H1 (cell line): ENCODE measurements around the gene KLHL26. TPM values are rescaled to one million over a fixed set of nuclear protein-coding genes. Genes with fewer than 3 reads are reported as not detected.

Source experiments
- CTCF ChIA-PET: fragments of 300-600 bp; sonication (Branson Sonifier 250); formaldehyde crosslinking; loops from one replicate; lab custom pipeline; 2021; ENCODE audit not compliant: partially characterized antibody; lab: Charles Lee
- POLR2A ChIA-PET: fragments of 300-600 bp; sonication (Branson Sonifier 250); formaldehyde crosslinking; loops from one replicate; lab custom pipeline; 2021; ENCODE audit warnings: inconsistent platforms; ENCODE audit not compliant: partially characterized antibody; lab: Charles Lee
- DNase-seq, 2 experiments: peaks; one replicate each; pipeline versions ENCODE4 v3.0.0 to v3.0.0-alpha.2; 2010 to 2022; ENCODE audit warnings: low spot score in 2 of 2, low read depth in 1 of 2, mixed read lengths in 1 of 2
- FAIRE-seq: peaks from 2 replicates; lab custom pipeline; 2011; peaks lifted over from hg19 to GRCh38; lab: Jason Lieb, UNC
- H2AFZ ChIP-seq: 2 replicates; pipeline ENCODE4 v1.8.1; 2012; ENCODE audit warnings: low read length, inconsistent platforms
- H2AK5ac ChIP-seq: 2 replicates; pipeline ENCODE4 v1.6.1; 2013; ENCODE audit warnings: low read depth, low read length
- H2BK120ac ChIP-seq: replicated peaks from 2 replicates; pipeline ENCODE3; 2013; ENCODE audit warnings: low read depth, low read length, inconsistent platforms
- H2BK12ac ChIP-seq: 2 replicates; pipeline ENCODE4 v1.6.1; 2013; ENCODE audit warnings: low read depth, low read length
- H2BK15ac ChIP-seq: 2 replicates; pipeline ENCODE4 v1.6.1; 2013; ENCODE audit warnings: low read length
- H2BK20ac ChIP-seq: 2 replicates; pipeline ENCODE4 v1.6.1; 2013; ENCODE audit warnings: low read length
- H2BK5ac ChIP-seq: 2 replicates; pipeline ENCODE4 v1.6.1; 2013; ENCODE audit warnings: low read depth, low read length
- H3K14ac ChIP-seq: 2 replicates; pipeline ENCODE4 v1.6.1; 2013; ENCODE audit warnings: inconsistent platforms; ENCODE audit not compliant: insufficient read length
- H3K18ac ChIP-seq: 2 replicates; pipeline ENCODE4 v1.6.1; 2013; ENCODE audit warnings: low read length; ENCODE audit errors: extremely low read depth
- H3K23ac ChIP-seq: 2 replicates; pipeline ENCODE4 v1.6.1; 2013; ENCODE audit warnings: inconsistent platforms; ENCODE audit not compliant: insufficient read length
- H3K23me2 ChIP-seq: 2 replicates; pipeline ENCODE4 v1.6.1; 2013; ENCODE audit warnings: low read depth, low read length
- H3K27ac ChIP-seq: 2 replicates; pipeline ENCODE4 v1.6.1; 2011; ENCODE audit warnings: low read depth, low read length, inconsistent platforms
- H3K27me3 ChIP-seq, 4 experiments: replicated peaks in 1 of 4; 1 replicate in 1 of 4; 2 replicates in 3 of 4; pipeline versions ENCODE4 v1.6.1 to v1.8.1; 2011 to 2013; ENCODE audit warnings: low read length in 3 of 4, mild to moderate bottlenecking in 3 of 4, inconsistent platforms in 2 of 4, mixed read lengths in 2 of 4, moderate library complexity in 1 of 4; ENCODE audit not compliant: control insufficient read depth in 3 of 4, insufficient read depth in 3 of 4; ENCODE audit errors: extremely low read depth in 1 of 4
- H3K36me3 ChIP-seq, 4 experiments: 2 replicates each; pipeline versions ENCODE4 v1.6.1 to v1.8.1; 2011 to 2013; ENCODE audit warnings: mild to moderate bottlenecking in 4 of 4, low read length in 3 of 4, moderate library complexity in 2 of 4, control low read depth in 1 of 4, inconsistent platforms in 1 of 4; ENCODE audit not compliant: insufficient read depth in 4 of 4, control insufficient read depth in 2 of 4
- H3K4ac ChIP-seq: replicated peaks from 2 replicates; pipeline ENCODE3; 2013; ENCODE audit warnings: low read length, low read depth, mixed read lengths, inconsistent platforms; ENCODE audit not compliant: insufficient read length
- H3K4me1 ChIP-seq, 4 experiments: replicated peaks in 1 of 4; 1 replicate in 1 of 4; 2 replicates in 3 of 4; pipeline versions ENCODE4 v1.6.1 to v1.8.1; 2011 to 2013; ENCODE audit warnings: low read length in 3 of 4, inconsistent platforms in 2 of 4, mixed read lengths in 1 of 4; ENCODE audit not compliant: insufficient read depth in 4 of 4, control insufficient read depth in 3 of 4
- H3K4me2 ChIP-seq, 2 experiments: 2 replicates each; pipeline versions ENCODE4 v1.6.1 to v1.8.1; 2011 to 2013; ENCODE audit warnings: low read depth in 2 of 2, low read length in 2 of 2, control low read depth in 1 of 2, inconsistent platforms in 1 of 2, mild to moderate bottlenecking in 1 of 2; ENCODE audit not compliant: insufficient read depth in 1 of 2
- H3K4me3 ChIP-seq, 4 experiments: fragments of 200-600, 300-600 bp in 1 of 4; sonication (generic), shearing (Covaris generic), sonication (Bioruptor Twin) in 1 of 4; 2 replicates each; pipeline versions ENCODE4 v1.5.1 to v1.8.1; 2011 to 2016; ENCODE audit warnings: low read length in 4 of 4, low read depth in 3 of 4, control low read depth in 2 of 4, inconsistent platforms in 2 of 4, mild to moderate bottlenecking in 2 of 4, mixed read lengths in 1 of 4, moderate library complexity in 1 of 4; ENCODE audit not compliant: insufficient read depth in 2 of 4; ENCODE audit errors: extremely low read depth in 1 of 4
- H3K56ac ChIP-seq: replicated peaks from 2 replicates; pipeline ENCODE3; 2013; ENCODE audit warnings: low read depth, mild to moderate bottlenecking, mixed read lengths, low read length, inconsistent platforms; ENCODE audit not compliant: insufficient read length
- H3K79me1 ChIP-seq: 2 replicates; pipeline ENCODE4 v1.6.1; 2013; ENCODE audit warnings: low read depth, low read length, control low read depth
- H3K79me2 ChIP-seq, 2 experiments: 2 replicates each; pipeline versions ENCODE4 v1.6.1 to v1.8.1; 2012 to 2013; ENCODE audit warnings: low read length in 2 of 2, mild to moderate bottlenecking in 2 of 2, inconsistent platforms in 1 of 2; ENCODE audit not compliant: insufficient read depth in 2 of 2, control insufficient read depth in 1 of 2
- H3K9ac ChIP-seq, 4 experiments: replicated peaks in 1 of 4; 1 replicate in 1 of 4; 2 replicates in 3 of 4; pipeline versions ENCODE4 v1.6.1 to v1.8.1; 2011 to 2013; ENCODE audit warnings: low read depth in 3 of 4, low read length in 3 of 4, control low read depth in 2 of 4, mild to moderate bottlenecking in 2 of 4, moderate library complexity in 2 of 4, inconsistent platforms in 1 of 4; ENCODE audit errors: extremely low read depth in 1 of 4
- H3K9me3 ChIP-seq, 2 experiments: 2 replicates each; pipeline versions ENCODE4 v1.6.1 to v1.8.1; 2012 to 2013; ENCODE audit warnings: mild to moderate bottlenecking in 2 of 2, moderate library complexity in 2 of 2, control low read depth in 1 of 2, inconsistent platforms in 1 of 2, low read depth in 1 of 2, low read length in 1 of 2, mixed read lengths in 1 of 2; ENCODE audit not compliant: insufficient read depth in 2 of 2
- H4K20me1 ChIP-seq, 2 experiments: replicated peaks in 1 of 2; 2 replicates each; pipeline versions ENCODE3 to v1.8.1; 2011 to 2013; ENCODE audit warnings: inconsistent platforms in 2 of 2, low read length in 2 of 2, mild to moderate bottlenecking in 1 of 2; ENCODE audit not compliant: insufficient read depth in 2 of 2, control insufficient read depth in 1 of 2
- H4K5ac ChIP-seq: 2 replicates; pipeline ENCODE4 v1.6.1; 2013; ENCODE audit warnings: low read length, low read depth, mixed read lengths, inconsistent platforms; ENCODE audit not compliant: insufficient read length
- H4K8ac ChIP-seq: 2 replicates; pipeline ENCODE4 v1.8.0; 2013; ENCODE audit warnings: mild to moderate bottlenecking, moderate library complexity, low read length, inconsistent platforms; ENCODE audit not compliant: insufficient read depth; ENCODE audit errors: extremely low read depth
- H4K91ac ChIP-seq: replicated peaks from 2 replicates; pipeline ENCODE3; 2013; ENCODE audit warnings: low read length, mixed read lengths, inconsistent platforms; ENCODE audit not compliant: insufficient read length
- NANOG ChIP-seq: IDR thresholded peaks from 2 replicates; pipeline ENCODE4 v1.6.1; 2011; ENCODE audit warnings: low read length, low read depth, mild to moderate bottlenecking, inconsistent platforms; ENCODE audit not compliant: insufficient read depth, poor library complexity, severe bottlenecking
- WGBS, 2 experiments: shearing (Covaris generic) in 1 of 2; methylation state at CpG; one replicate each; pipeline versions ENCODE4 v1.1.6 to v1.1.7; 2013 to 2015; ENCODE audit warnings: low lambda C conversion rate in 2 of 2, mixed read lengths in 2 of 2, inconsistent platforms in 1 of 2, low coverage in 1 of 2, missing lambda C conversion rate in 1 of 2; ENCODE audit not compliant: insufficient replicate concordance in 2 of 2, insufficient coverage in 1 of 2, insufficient read length in 1 of 2; ENCODE audit errors: extremely low coverage in 1 of 2, missing lambda C conversion rate in 1 of 2; 5-methylcytosine and 5-hydroxymethylcytosine counted together
- polyA plus RNA-seq, 7 experiments: library from polyadenylated mRNA; depleted of rRNA in 3 of 7; stranded (reverse) in 5 of 7; unstranded in 2 of 7; fragments of >200 nt in 5 of 7; fragments of 200-250 nt in 2 of 7; gene quantifications; 1 replicate in 5 of 7; 2 replicates in 1 of 7; 4 replicates in 1 of 7; pipeline versions ENCODE4 v1.2.1 to v1.2.3, GENCODE V29; 2011 to 2013; ENCODE audit warnings: missing spikeins in 2 of 7, mixed read lengths in 2 of 7
- total RNA-seq: library from RNA; stranded (reverse); fragmentation: NEBNext Ultra II Directional; extraction: Animal tissue kit (Norgen Biotek cat#: 25700); gene quantifications from 2 replicates; pipeline ENCODE4 v1.2.1, GENCODE V29; 2021

KLHL26 gene
- total and polyA plus RNA-seq, 2 of the 8 experiments (the other 6 are each of a cell fraction or from before 2014, with no cell fraction given): 2.2 to 8.8 TPM

GRCh38 chr19:18697680-18698079 lies 60.9 kb downstream of the KLHL26 start:
- no peak overlapping the region for H2AK5ac ChIP-seq
- H3K36me3 ChIP-seq: no peaks in the 10 kb centered on the region
- H3K79me2 ChIP-seq: peaks cover 0 to 15% of the 10 kb centered on the region in 2 experiments; a peak in 2 of 4 replicates
- no peak for FAIRE-seq
- DNase-seq: no peak
- peaks cover 18% of the 10 kb centered on the region for H3K79me1 ChIP-seq
- no peak overlapping the region for H4K91ac ChIP-seq
- H3K18ac ChIP-seq: no peak overlapping the region
- no peak overlapping the region for H2BK15ac ChIP-seq
- H3K4ac ChIP-seq: no peak overlapping the region
- WGBS, 2 experiments: 92% methylated on average over 3 of the region's 3 CpGs; no CpG with 5 or more reads in 1 of the 2 experiments
- H3K4me2 ChIP-seq: no peak overlapping the region
- no peaks in the 10 kb centered on the region for H3K27me3 ChIP-seq
- no peaks in the 10 kb centered on the region for H3K9me3 ChIP-seq
- H3K23ac ChIP-seq: no peak overlapping the region
- H4K20me1 ChIP-seq: peaks cover 19 to 41% of the 10 kb centered on the region in 2 experiments
- H2AFZ ChIP-seq: no peak overlapping the region
- H2BK120ac ChIP-seq: no peak overlapping the region
- H4K5ac ChIP-seq: no peak overlapping the region
- no peak overlapping the region for H3K14ac ChIP-seq
- no peak overlapping the region for H2BK5ac ChIP-seq
- H2BK12ac ChIP-seq: no peak overlapping the region
- no peak overlapping the region for H4K8ac ChIP-seq
- H3K4me1 ChIP-seq: peaks cover 0 to 17% (median 7%) of the 10 kb centered on the region in 4 experiments; a peak in 4 of 7 replicates
- H3K56ac ChIP-seq: no peak overlapping the region
- ChIA-PET POLR2A (no interaction called here), CTCF (interaction anchor here (0.6 to 1.0 kb wide), 2 partner anchors 192 to 201 kb away, joined by 3 read pairs; no protein-coding TSS in a partner anchor)
- H3K4me3 ChIP-seq: no peak overlapping the region
- no peak overlapping the region for H2BK20ac ChIP-seq
- H3K27ac ChIP-seq: no peak overlapping the region
- H3K23me2 ChIP-seq: peaks cover 3% of the 10 kb centered on the region; the same call in 1 of the 2 replicates
- no peak overlapping the region for H3K9ac ChIP-seq
- TF ChIP-seq NANOG: no peak
